Mononuclear cell (primary cell): Measurements from ENCODE around the gene IL4R. TPM values are rescaled to one million over a fixed set of nuclear protein-coding genes. Genes with fewer than 3 reads are reported as not detected.
"Not testable (repeated sequence)": the region's sequence is repeated elsewhere in the genome, so short reads cannot be mapped to it uniquely, and the experiment has no call there.

ENCODE experiments used
- H3K27me3 ChIP-seq: 2 replicates; pipeline ENCODE4 v1.6.0; 2011; ENCODE audit warnings: low read length, control low read depth; ENCODE audit not compliant: insufficient read depth
- H3K4me1 ChIP-seq: 2 replicates; pipeline ENCODE4 v1.5.1; 2011; ENCODE audit warnings: mild to moderate bottlenecking, low read length, control low read depth; ENCODE audit not compliant: insufficient read depth
- H3K4me3 ChIP-seq: 2 replicates; pipeline ENCODE4 v1.5.1; 2011; ENCODE audit warnings: mild to moderate bottlenecking, low read length, moderate library complexity
- H3K9me3 ChIP-seq: 2 replicates; pipeline ENCODE4 v1.5.1; 2011; ENCODE audit warnings: low read depth, mild to moderate bottlenecking, control low read depth, low read length
- total RNA-seq: library from RNA; depleted of rRNA; stranded (reverse); fragments of >200 nt; gene quantifications from one replicate; pipeline ENCODE4 v1.2.3, GENCODE V29; 2012

Gene IL4R
- total RNA-seq, 1 donor = 103 TPM

DNA sequence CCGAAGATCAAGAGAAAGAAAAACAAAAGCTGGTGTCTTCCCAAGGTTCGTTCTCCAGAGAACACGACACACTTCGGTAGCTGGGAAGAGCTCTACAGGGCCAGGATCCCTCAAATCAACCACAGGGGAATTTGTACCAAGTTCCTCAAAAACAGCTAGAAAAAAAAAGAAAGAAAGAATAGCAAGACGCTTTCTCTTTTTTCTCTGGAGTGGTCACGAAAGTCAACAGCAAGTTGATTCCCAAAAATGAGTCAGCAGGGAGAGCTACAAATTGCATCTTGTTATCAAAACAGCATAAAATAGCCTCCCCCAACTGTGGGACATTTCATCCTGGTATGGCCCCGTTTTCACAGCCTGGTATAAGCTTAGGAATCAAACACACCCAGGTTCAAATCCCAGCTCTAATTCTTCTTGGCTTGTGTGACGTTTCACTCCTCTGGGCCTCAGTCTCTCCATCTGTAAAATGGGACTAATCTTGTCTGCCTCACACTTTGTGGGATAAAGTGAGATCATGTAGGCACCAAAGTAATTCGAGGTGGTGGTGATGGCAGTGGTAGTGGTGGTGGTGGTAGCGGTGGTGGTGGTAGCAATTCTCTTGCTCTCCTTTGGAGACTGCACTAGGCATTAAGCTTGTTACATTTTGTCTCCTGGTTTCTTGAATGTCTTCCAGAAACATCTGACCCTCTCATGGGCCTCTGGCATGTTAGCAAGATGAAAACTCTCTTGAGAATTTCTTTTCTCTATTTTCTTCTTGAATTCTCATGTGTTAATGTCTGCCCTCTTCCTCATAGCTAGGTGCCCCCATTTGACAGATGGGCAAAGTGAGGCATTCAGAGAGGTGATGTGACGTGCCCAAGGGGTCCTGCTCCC is 87.2 kb downstream of the IL4R start:
- Histone ChIP-seq H3K9me3 (no peaks in the 10 kb centered on the region), H3K4me1 (peaks cover 71% of the 10 kb centered on the region), H3K4me3 (no peak overlapping the region), H3K27me3 (no peaks in the 10 kb centered on the region)

DNA sequence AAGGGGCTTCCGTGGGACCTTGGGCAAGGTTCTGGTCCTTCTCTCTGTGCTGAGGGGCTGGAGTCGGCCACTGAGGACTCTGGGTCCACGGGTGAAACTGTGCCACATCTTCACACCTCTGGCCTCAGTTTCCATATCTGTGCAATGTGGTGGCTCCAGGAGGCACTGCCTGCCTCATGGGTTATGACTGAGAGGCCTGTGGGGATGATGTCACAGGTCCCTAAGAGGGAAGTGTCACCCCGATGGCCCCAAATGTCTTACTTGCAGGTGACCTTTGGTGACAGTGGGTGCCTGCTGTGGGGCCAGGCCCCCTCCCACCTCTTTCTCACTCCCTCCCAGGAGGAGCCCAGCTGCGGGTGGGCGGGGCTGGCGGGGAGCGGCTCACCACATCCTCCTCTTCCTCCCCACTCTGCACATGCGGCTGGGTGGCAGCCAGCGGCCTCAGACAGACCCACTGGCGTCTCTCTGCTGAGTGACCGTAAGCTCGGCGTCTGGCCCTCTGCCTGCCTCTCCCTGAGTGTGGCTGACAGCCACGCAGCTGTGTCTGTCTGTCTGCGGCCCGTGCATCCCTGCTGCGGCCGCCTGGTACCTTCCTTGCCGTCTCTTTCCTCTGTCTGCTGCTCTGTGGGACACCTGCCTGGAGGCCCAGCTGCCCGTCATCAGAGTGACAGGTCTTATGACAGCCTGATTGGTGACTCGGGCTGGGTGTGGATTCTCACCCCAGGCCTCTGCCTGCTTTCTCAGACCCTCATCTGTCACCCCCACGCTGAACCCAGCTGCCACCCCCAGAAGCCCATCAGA is 88.2 kb downstream of the IL4R start, which contains the start of gene IL21R:
Gene IL21R (plus strand): TSS at position 407 of the 801 bp plus-strand sequence. CDS start 27,898 bp downstream, outside the sequence.
- Histone ChIP-seq H3K4me1 (peaks cover 81% of the 10 kb centered on the region), H3K9me3 (no peaks in the 10 kb centered on the region), H3K27me3 (no peaks in the 10 kb centered on the region), H3K4me3 (peak within 1 kb of the TSS; percentile 51)

DNA sequence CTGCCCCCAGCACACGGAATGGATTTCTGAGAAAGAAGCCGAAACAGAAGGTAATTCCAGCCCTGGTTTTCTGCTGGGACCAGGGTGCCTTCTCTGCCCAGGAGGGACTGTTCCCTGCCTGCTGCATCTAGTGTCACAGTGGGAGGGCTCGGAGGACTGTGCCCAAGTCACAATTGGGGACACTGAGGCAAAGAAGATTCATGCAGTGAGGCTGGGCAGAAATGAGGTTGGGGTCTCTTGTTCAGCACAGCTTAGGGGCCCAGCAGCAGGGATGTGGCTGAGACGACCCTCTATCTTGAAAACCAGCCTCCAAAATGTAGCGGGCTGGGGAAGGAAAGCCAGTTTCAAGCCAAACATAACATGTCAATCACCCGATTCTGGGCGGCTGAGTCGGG is 88.8 kb downstream of the IL4R start:
- H3K27me3 ChIP-seq = no peaks in the 10 kb centered on the region
- H3K4me1 ChIP-seq = peaks cover 87% of the 10 kb centered on the region
- H3K4me3 ChIP-seq = peak overlapping the region; percentile 51
- no peaks in the 10 kb centered on the region for H3K9me3 ChIP-seq

DNA sequence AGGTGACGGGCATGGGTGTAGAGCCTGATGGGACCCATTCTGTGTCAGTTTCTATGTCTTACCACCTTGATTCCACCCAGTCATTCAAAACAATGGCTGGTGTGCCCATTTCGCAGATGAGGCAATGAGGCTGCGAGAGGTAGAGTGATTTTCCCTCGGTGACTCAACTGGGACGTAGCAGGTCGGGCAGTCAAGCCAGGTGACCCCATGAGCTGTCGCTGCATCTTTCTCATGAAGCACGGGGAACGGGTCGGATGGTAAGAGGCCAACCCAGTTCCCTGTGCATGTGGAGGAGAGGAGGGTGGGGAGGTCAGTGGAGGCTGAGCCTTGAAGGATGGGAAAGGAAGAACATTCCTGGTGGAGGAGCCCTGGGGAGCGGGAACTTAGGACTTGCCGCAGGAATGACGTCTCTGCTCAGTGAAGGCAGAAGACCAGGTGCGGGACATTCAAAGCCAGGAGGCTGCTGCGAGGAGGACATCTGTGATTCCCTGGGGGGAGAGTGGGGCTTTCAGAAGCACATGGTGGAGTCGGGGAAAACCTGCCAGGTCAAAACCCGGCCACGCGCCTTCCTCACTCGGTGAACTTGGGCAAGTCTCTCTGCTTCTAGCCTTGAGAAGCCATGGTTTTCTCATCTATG is 89.3 kb downstream of the IL4R start:
- Histone ChIP-seq H3K9me3 (no peaks in the 10 kb centered on the region), H3K4me1 (peaks cover 89% of the 10 kb centered on the region), H3K27me3 (no peaks in the 10 kb centered on the region), H3K4me3 (peak overlapping the region; percentile 51)

GRCh38 chr16:27403601-27403992 is 89.8 kb downstream of the IL4R start:
- Histone ChIP-seq H3K4me1 (peaks cover 89% of the 10 kb centered on the region), H3K27me3 (no peaks in the 10 kb centered on the region), H3K4me3 (peak overlapping the region; percentile 51), H3K9me3 (no peaks in the 10 kb centered on the region)

- Histone ChIP-seq H3K4me1 (peaks cover 85% of the 10 kb centered on the region), H3K9me3 (no peaks in the 10 kb centered on the region), H3K4me3 (peak overlapping the region; percentile 51), H3K27me3 (no peaks in the 10 kb centered on the region)
Measured at GRCh38 chr16:27404163-27404823, 90.5 kb downstream of the IL4R start.

DNA sequence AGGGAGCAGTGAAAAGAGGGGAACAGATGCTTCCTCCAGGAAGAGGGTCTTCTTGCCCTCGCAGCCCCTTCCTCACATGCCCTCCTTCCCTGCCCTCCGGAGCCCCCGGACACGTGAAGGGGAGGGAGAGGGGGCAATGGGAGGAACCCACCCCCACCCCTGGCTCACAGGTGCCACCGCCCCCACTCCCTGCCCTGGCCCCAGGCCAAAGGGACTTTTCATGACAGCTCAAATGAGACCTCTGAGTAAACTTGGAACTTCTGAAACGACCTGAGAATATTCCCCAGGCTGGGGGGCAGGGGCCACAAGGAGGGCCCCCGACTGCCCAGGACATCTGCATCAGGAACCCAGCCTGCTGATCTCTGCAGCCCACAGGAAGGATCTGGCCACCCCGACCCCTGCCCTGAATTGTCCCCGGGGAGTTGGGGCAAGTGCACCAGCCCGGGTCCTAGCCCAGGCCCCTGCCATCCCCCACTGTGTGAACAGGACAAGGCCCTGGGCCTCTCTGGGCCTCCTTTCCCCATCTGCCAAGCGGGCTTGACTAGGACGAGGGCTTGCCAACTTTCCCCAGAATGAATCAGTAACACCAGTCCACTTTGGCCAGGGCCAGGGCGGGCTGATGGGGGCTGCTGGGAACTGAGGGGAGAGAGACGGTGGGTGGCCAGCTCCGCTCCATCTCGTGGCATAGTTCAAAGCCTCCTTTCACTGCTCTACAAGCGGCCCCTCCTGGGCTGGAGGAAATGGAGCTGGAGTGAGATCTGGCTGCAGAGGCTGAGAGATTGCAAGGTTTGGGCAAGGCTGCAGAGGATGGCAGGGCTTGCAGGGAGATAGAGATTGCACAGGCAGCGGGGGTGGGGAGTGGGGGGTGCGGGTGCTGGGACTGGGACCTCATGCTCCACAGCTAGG is 92.0 kb downstream of the IL4R start:
- Histone ChIP-seq H3K9me3 (no peaks in the 10 kb centered on the region), H3K4me3 (no peak overlapping the region), H3K4me1 (peaks cover 79% of the 10 kb centered on the region), H3K27me3 (no peaks in the 10 kb centered on the region)

- H3K27me3 ChIP-seq = no peaks in the 10 kb centered on the region
- H3K4me1 ChIP-seq = peaks cover 71% of the 10 kb centered on the region
- H3K9me3 ChIP-seq = no peaks in the 10 kb centered on the region
- H3K4me3 ChIP-seq = no peak overlapping the region
Measured at GRCh38 chr16:27406511-27407128, 92.8 kb downstream of the IL4R start.

GRCh38 chr16:27407133-27407532 is 93.4 kb downstream of the IL4R start:
- Histone ChIP-seq H3K4me1 (peaks cover 66% of the 10 kb centered on the region), H3K9me3 (no peaks in the 10 kb centered on the region), H3K4me3 (no peak overlapping the region), H3K27me3 (no peaks in the 10 kb centered on the region)

- no peak overlapping the region for H3K4me3 ChIP-seq
Measured at GRCh38 chr16:27408012-27408601, 94.3 kb downstream of the IL4R start.

DNA sequence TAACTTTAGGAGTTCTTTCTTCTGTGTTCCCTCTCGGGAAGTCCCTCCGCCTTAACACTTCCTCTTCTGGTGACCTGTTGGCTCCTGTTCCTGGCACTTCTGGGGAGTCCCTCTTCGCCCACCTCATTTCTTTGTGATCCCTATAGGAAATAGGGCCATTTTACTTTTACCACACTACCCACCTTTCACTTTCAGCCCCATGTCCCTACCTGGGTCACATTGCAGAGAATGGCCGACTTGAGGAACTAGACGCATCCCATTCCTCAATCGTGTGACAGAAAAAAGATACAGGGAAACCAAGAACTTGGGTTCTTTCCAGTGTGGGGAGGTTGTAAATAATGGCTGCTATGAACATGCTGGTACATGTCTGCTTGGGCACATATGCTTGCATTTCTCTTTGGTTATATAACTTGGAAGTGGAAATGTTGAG is 94.8 kb downstream of the IL4R start:
- Histone ChIP-seq H3K4me3 (no peak overlapping the region), H3K27me3 (no peaks in the 10 kb centered on the region), H3K4me1 (peaks cover 57% of the 10 kb centered on the region), H3K9me3 (peaks cover 4% of the 10 kb centered on the region)

More at GRCh38 chr16:27408012-27408601, 94.3 kb downstream of the IL4R start:
- H3K9me3 ChIP-seq = peaks cover 4% of the 10 kb centered on the region
- H3K27me3 ChIP-seq = no peaks in the 10 kb centered on the region
- peaks cover 57% of the 10 kb centered on the region for H3K4me1 ChIP-seq

- H3K27me3 ChIP-seq, H3K4me3 ChIP-seq: not testable (repeated sequence)
- H3K4me1 ChIP-seq = peaks cover 46% of the 10 kb centered on the region
Measured at GRCh38 chr16:27409958-27410357, 96.2 kb downstream of the IL4R start.

GRCh38 chr16:27410761-27411160 is 97.0 kb downstream of the IL4R start:
- H3K4me1 ChIP-seq = peaks cover 49% of the 10 kb centered on the region
- no peaks in the 10 kb centered on the region for H3K27me3 ChIP-seq
- no peak overlapping the region for H3K4me3 ChIP-seq
- H3K9me3 ChIP-seq = peaks cover 4% of the 10 kb centered on the region

More at GRCh38 chr16:27409958-27410357, 96.2 kb downstream of the IL4R start:
- not testable (repeated sequence) for H3K9me3 ChIP-seq
